HFFc6 (cell line): ENCODE data around the gene ITIH4. TPM values are rescaled to one million over a fixed set of nuclear protein-coding genes. Genes with fewer than 3 reads are reported as not detected.
A peak's percentile ranks its signal among the peaks of the same experiment; 100 is the strongest.

Source experiments
- DNase-seq: peaks from one replicate; pipeline ENCODE4 v3.0.0-alpha.2; 2018
- H3K27ac Mint-ChIP-seq: 2 replicates; pipeline ENCODE4 v1.8.0; 2020; ENCODE audit warnings: mild to moderate bottlenecking, mixed read lengths
- H3K27me3 Mint-ChIP-seq: 2 replicates; pipeline ENCODE4 v1.8.0; 2021; ENCODE audit warnings: mild to moderate bottlenecking, moderate library complexity, mixed read lengths; ENCODE audit not compliant: insufficient read depth
- H3K36me3 Mint-ChIP-seq: 2 replicates; pipeline ENCODE4 v1.8.0; 2021; ENCODE audit warnings: low read depth, mixed read lengths
- H3K4me1 Mint-ChIP-seq: 2 replicates; pipeline ENCODE4 v1.8.0; 2020; ENCODE audit warnings: low read depth, mixed read lengths
- H3K4me3 Mint-ChIP-seq: 2 replicates; pipeline ENCODE4 v1.8.0; 2020; ENCODE audit warnings: mild to moderate bottlenecking, moderate library complexity, mixed read lengths
- H3K9me3 Mint-ChIP-seq: 2 replicates; pipeline ENCODE4 v1.8.0; 2020; ENCODE audit warnings: mild to moderate bottlenecking, mixed read lengths
- CTCF ChIP-seq: fragments of 200-600 bp; sonication (generic); IDR thresholded peaks from 2 replicates; pipeline ENCODE4 v1.5.0; 2021; ENCODE audit warnings: antibody characterized with exemption, mild to moderate bottlenecking
- total RNA-seq, 6 experiments: library from RNA; stranded (reverse); fragmentation: NEBNext Ultra II Directional; extraction: Animal tissue kit (Norgen Biotek cat#: 25700); gene quantifications; 2 replicates in 1 of 6; 3 replicates in 5 of 6; pipeline ENCODE4 v1.2.3, GENCODE V29; 2021

ITIH4 gene
- total RNA-seq, 6 experiments from 2014 or later = 0.55 to 2.4 (median 0.79) TPM

- H3K27ac Mint-ChIP-seq = no peak overlapping the region
- peaks cover 7% of the 10 kb centered on the region; the same call in 1 of the 2 replicates for H3K36me3 Mint-ChIP-seq
- TF ChIP-seq CTCF = peak; percentile 79
- H3K4me3 Mint-ChIP-seq = no peak overlapping the region
- H3K9me3 Mint-ChIP-seq = no peaks in the 10 kb centered on the region
- H3K4me1 Mint-ChIP-seq = peaks cover 9% of the 10 kb centered on the region
- DNase-seq = no peak
- H3K27me3 Mint-ChIP-seq = peaks cover 3% of the 10 kb centered on the region
Measured at GRCh38 chr3:52845691-52846431, 15.4 kb upstream of the ITIH4 start.

- H3K4me1 Mint-ChIP-seq = peaks cover 9% of the 10 kb centered on the region
- DNase-seq = no peak
- TF ChIP-seq CTCF = no peak
- no peak overlapping the region for H3K27ac Mint-ChIP-seq
- peaks cover 3% of the 10 kb centered on the region for H3K27me3 Mint-ChIP-seq
- H3K4me3 Mint-ChIP-seq = no peak overlapping the region
- no peaks in the 10 kb centered on the region for H3K9me3 Mint-ChIP-seq
- peaks cover 7% of the 10 kb centered on the region; the same call in 1 of the 2 replicates for H3K36me3 Mint-ChIP-seq
Measured at GRCh38 chr3:52845157-52845556, 14.7 kb upstream of the ITIH4 start.

GRCh38 chr3:52844290-52844975 is 14.0 kb upstream of the ITIH4 start:
- Mint-ChIP-seq H3K27ac (no peak overlapping the region), H3K4me3 (no peak overlapping the region), H3K9me3 (no peaks in the 10 kb centered on the region), H3K4me1 (peaks cover 9% of the 10 kb centered on the region), H3K27me3 (peaks cover 3% of the 10 kb centered on the region), H3K36me3 (peaks cover 7% of the 10 kb centered on the region; the same call in 1 of the 2 replicates)
- no peak for TF ChIP-seq CTCF
- no peak for DNase-seq

GRCh38 chr3:52843881-52844280 is 13.4 kb upstream of the ITIH4 start:
- TF ChIP-seq CTCF = no peak
- Mint-ChIP-seq H3K4me3 (no peak overlapping the region), H3K9me3 (no peaks in the 10 kb centered on the region), H3K27me3 (peaks cover 3% of the 10 kb centered on the region), H3K4me1 (peaks cover 6% of the 10 kb centered on the region), H3K36me3 (peaks cover 7% of the 10 kb centered on the region; the same call in 1 of the 2 replicates), H3K27ac (no peak overlapping the region)
- no peak for DNase-seq

- H3K27ac Mint-ChIP-seq = no peak overlapping the region
- DNase-seq = no peak
- peaks cover 7% of the 10 kb centered on the region; the same call in 1 of the 2 replicates for H3K36me3 Mint-ChIP-seq
- H3K9me3 Mint-ChIP-seq = no peaks in the 10 kb centered on the region
- H3K4me1 Mint-ChIP-seq = peaks cover under 1% of the 10 kb centered on the region; the same call in 1 of the 2 replicates
- H3K27me3 Mint-ChIP-seq = peaks cover 3% of the 10 kb centered on the region
- no peak for TF ChIP-seq CTCF
- no peak overlapping the region for H3K4me3 Mint-ChIP-seq
Measured at GRCh38 chr3:52843108-52843865, 12.8 kb upstream of the ITIH4 start.
